Measurements from ENCODE around the gene IL1RAPL1.
"Not testable (repeated sequence)": the region's sequence is repeated elsewhere in the genome, so short reads cannot be mapped to it uniquely, and the experiment has no call there.

IL1RAPL1 gene

GRCh38 chrX:29090811-29091210, 503.6 kb downstream of the IL1RAPL1 start:
- no peak for DNase-seq (ENCODE audit: low read depth in 1 of 2, low spot score in 1 of 2)

GRCh38 chrX:29107231-29107630, 520.0 kb downstream of the IL1RAPL1 start:
- no peak for DNase-seq (ENCODE audit: low read depth in 1 of 2, low spot score in 1 of 2)

GRCh38 chrX:29110041-29110440, 522.8 kb downstream of the IL1RAPL1 start:
- no peak for DNase-seq (ENCODE audit: low read depth in 1 of 2, low spot score in 1 of 2)

- no peak for DNase-seq (ENCODE audit: low read depth in 1 of 2, low spot score in 1 of 2)
Measured at GRCh38 chrX:29113221-29113620, 526.0 kb downstream of the IL1RAPL1 start.

- DNase-seq (ENCODE audit: low read depth in 1 of 2, low spot score in 1 of 2) = not testable (repeated sequence)
Measured at GRCh38 chrX:29122817-29123216, 535.6 kb downstream of the IL1RAPL1 start.

- no peak for DNase-seq (ENCODE audit: low read depth in 1 of 2, low spot score in 1 of 2)
Measured at GRCh38 chrX:29130905-29131304, 543.7 kb downstream of the IL1RAPL1 start.

GRCh38 chrX:29136904-29137303, 549.7 kb downstream of the IL1RAPL1 start:
- DNase-seq (ENCODE audit: low read depth in 1 of 2, low spot score in 1 of 2) = no peak

GRCh38 chrX:29138003-29138402, 550.8 kb downstream of the IL1RAPL1 start:
- no peak for DNase-seq (ENCODE audit: low read depth in 1 of 2, low spot score in 1 of 2)

- DNase-seq (ENCODE audit: low read depth in 1 of 2, low spot score in 1 of 2) = no peak
Measured at GRCh38 chrX:29143356-29143755, 556.1 kb downstream of the IL1RAPL1 start.

- DNase-seq (ENCODE audit: low read depth in 1 of 2, low spot score in 1 of 2) = no peak
Measured at GRCh38 chrX:29143756-29144155, 556.5 kb downstream of the IL1RAPL1 start.

GRCh38 chrX:29145316-29145715, 558.1 kb downstream of the IL1RAPL1 start:
- DNase-seq (ENCODE audit: low read depth in 1 of 2, low spot score in 1 of 2) = no peak

GRCh38 chrX:29148511-29148910, 561.3 kb downstream of the IL1RAPL1 start:
- DNase-seq (ENCODE audit: low read depth in 1 of 2, low spot score in 1 of 2) = no peak

GRCh38 chrX:29155286-29155685, 568.0 kb downstream of the IL1RAPL1 start:
- no peak for DNase-seq (ENCODE audit: low read depth in 1 of 2, low spot score in 1 of 2)

- no peak for DNase-seq (ENCODE audit: low read depth in 1 of 2, low spot score in 1 of 2)
Measured at GRCh38 chrX:29172880-29173279, 585.6 kb downstream of the IL1RAPL1 start.

GRCh38 chrX:29187264-29187663, 600.0 kb downstream of the IL1RAPL1 start:
- no peak for DNase-seq (ENCODE audit: low read depth in 1 of 2, low spot score in 1 of 2)

GRCh38 chrX:29196501-29196900, 609.3 kb downstream of the IL1RAPL1 start:
- DNase-seq (ENCODE audit: low read depth in 1 of 2, low spot score in 1 of 2) = no peak

- no peak for DNase-seq (ENCODE audit: low read depth in 1 of 2, low spot score in 1 of 2)
Measured at GRCh38 chrX:29215251-29215650, 628.0 kb downstream of the IL1RAPL1 start.

GRCh38 chrX:29225670-29226069, 638.4 kb downstream of the IL1RAPL1 start:
- DNase-seq (ENCODE audit: low read depth in 1 of 2, low spot score in 1 of 2) = no peak

GRCh38 chrX:29229802-29230201, 642.6 kb downstream of the IL1RAPL1 start:
- DNase-seq (ENCODE audit: low read depth in 1 of 2, low spot score in 1 of 2) = no peak

GRCh38 chrX:29231800-29232199, 644.6 kb downstream of the IL1RAPL1 start:
- DNase-seq (ENCODE audit: low read depth in 1 of 2, low spot score in 1 of 2) = no peak

GRCh38 chrX:29233592-29234183, 646.4 kb downstream of the IL1RAPL1 start:
- DNase-seq (ENCODE audit: low read depth in 1 of 2, low spot score in 1 of 2) = no peak

- no peak for DNase-seq (ENCODE audit: low read depth in 1 of 2, low spot score in 1 of 2)
Measured at GRCh38 chrX:29237972-29238371, 650.7 kb downstream of the IL1RAPL1 start.

- no peak for DNase-seq (ENCODE audit: low read depth in 1 of 2, low spot score in 1 of 2)
Measured at GRCh38 chrX:29241809-29242208, 654.6 kb downstream of the IL1RAPL1 start.

- DNase-seq (ENCODE audit: low read depth in 1 of 2, low spot score in 1 of 2) = no peak
Measured at GRCh38 chrX:29242856-29243255, 655.6 kb downstream of the IL1RAPL1 start.

All from activated CD4-positive, alpha-beta T cell treated with anti-CD3 and anti-CD28 coated beads, Interleukin-2, amount 50 U/mL, for 24 hours (primary cell).